B cell (primary cell): ENCODE data around the gene LIPE. TPM values are rescaled to one million over a fixed set of nuclear protein-coding genes. Genes with fewer than 3 reads are reported as not detected.

Experiments used
- ATAC-seq: fragments of 200-7000 bp; cut with Tn5 transposase; one replicate; pipeline ENCODE4 v1.10.0; 2021; ENCODE audit warnings: low read depth, mild to moderate bottlenecking, moderate number of reproducible peaks, moderate library complexity
- CTCF ChIA-PET: fragments of 350-600 bp; sonication (Branson Sonifier 250); formaldehyde crosslinking; loops from one replicate; lab custom pipeline; 2021; ENCODE audit warnings: antibody characterized with exemption, inconsistent platforms; lab: Charles Lee
- POLR2A ChIA-PET: fragments of 350-600 bp; sonication (Branson Sonifier 250); formaldehyde crosslinking; loops from one replicate; lab custom pipeline; 2021; ENCODE audit warnings: antibody characterized with exemption; lab: Charles Lee
- DNase-seq: peaks from one replicate; pipeline ENCODE4 v3.0.0; 2013
- H2AFZ ChIP-seq: 2 replicates; pipeline ENCODE4 v1.6.1; 2012; ENCODE audit warnings: mild to moderate bottlenecking, low read depth, low read length; ENCODE audit not compliant: insufficient read depth, poor library complexity, severe bottlenecking
- H3K27ac ChIP-seq, 2 donors: 1 replicate in 1 of 2; 2 replicates in 1 of 2; pipeline ENCODE4 v1.5.1; 2012 to 2013; ENCODE audit warnings: low read length in 2 of 2, mild to moderate bottlenecking in 2 of 2, moderate library complexity in 1 of 2
- H3K27me3 ChIP-seq, 4 experiments: fragments of 200-600 bp in 1 of 4; sonication (generic) in 1 of 4; replicated peaks in 1 of 4; 1 replicate in 2 of 4; 2 replicates in 2 of 4; pipeline versions ENCODE4 v1.6.1 to v1.7.0; 2013 to 2016; ENCODE audit warnings: low read length in 3 of 4, mild to moderate bottlenecking in 2 of 4, mixed read lengths in 1 of 4, moderate library complexity in 1 of 4; ENCODE audit not compliant: insufficient read depth in 4 of 4, control insufficient read depth in 3 of 4; ENCODE audit errors: control extremely low read depth in 1 of 4
- H3K36me3 ChIP-seq, 2 experiments: replicated peaks in 1 of 2; 1 replicate in 1 of 2; 2 replicates in 1 of 2; pipeline versions ENCODE4 v1.6.1 to v1.7.1; 2013; ENCODE audit warnings: low read length in 1 of 2; ENCODE audit not compliant: insufficient read depth in 2 of 2, control insufficient read depth in 1 of 2; ENCODE audit errors: control extremely low read depth in 1 of 2, extremely low read depth in 1 of 2
- H3K4me1 ChIP-seq, 2 donors: fragments of 200-600 bp in 1 of 2; sonication (generic) in 1 of 2; 1 replicate in 1 of 2; 2 replicates in 1 of 2; pipeline versions ENCODE4 v1.5.1 to v1.6.1; 2013 to 2017; ENCODE audit warnings: low read length in 2 of 2; ENCODE audit not compliant: control insufficient read depth in 2 of 2, insufficient read depth in 2 of 2
- H3K4me2 ChIP-seq: replicated peaks from 2 replicates; pipeline ENCODE3; 2012; ENCODE audit warnings: mild to moderate bottlenecking, low read depth, low read length; ENCODE audit not compliant: poor library complexity, severe bottlenecking
- H3K4me3 ChIP-seq, 5 experiments: fragments of 200-600 bp in 1 of 5; sonication (generic) in 1 of 5; 1 replicate in 3 of 5; 2 replicates in 2 of 5; pipeline versions ENCODE4 v1.5.1 to v1.7.0; 2011 to 2016; ENCODE audit warnings: low read length in 4 of 5, mild to moderate bottlenecking in 4 of 5, low read depth in 2 of 5, control low read depth in 1 of 5, moderate library complexity in 1 of 5; ENCODE audit not compliant: insufficient read depth in 1 of 5; ENCODE audit errors: control extremely low read depth in 1 of 5, extremely low read depth in 1 of 5
- H3K79me2 ChIP-seq: fragments of 200-600 bp; sonication (generic); one replicate; pipeline ENCODE4 v1.6.0; 2016; ENCODE audit warnings: low read length; ENCODE audit not compliant: control insufficient read depth, insufficient read depth
- H3K9ac ChIP-seq: fragments of 200-600 bp; sonication (generic); 2 replicates; pipeline ENCODE4 v1.6.1; 2017; ENCODE audit warnings: mild to moderate bottlenecking, low read length, moderate library complexity
- H3K9me3 ChIP-seq, 3 donors: one replicate each; pipeline versions ENCODE4 v1.6.1 to v1.7.1; 2013; ENCODE audit warnings: low read length in 2 of 3; ENCODE audit not compliant: control insufficient read depth in 2 of 3, insufficient read depth in 1 of 3; ENCODE audit errors: control extremely low read depth in 1 of 3
- H4K20me1 ChIP-seq: 2 replicates; pipeline ENCODE4 v1.6.0; 2012; ENCODE audit warnings: mild to moderate bottlenecking, low read length; ENCODE audit not compliant: insufficient read depth, control insufficient read depth, poor library complexity, severe bottlenecking
- H3K27ac Mint-ChIP-seq: one replicate; pipeline ENCODE4 v1.8.0; 2021; ENCODE audit warnings: mixed read lengths
- H3K27me3 Mint-ChIP-seq: one replicate; pipeline ENCODE4 v1.8.0; 2021; ENCODE audit warnings: mixed read lengths
- H3K4me1 Mint-ChIP-seq: one replicate; pipeline ENCODE4 v1.8.0; 2021; ENCODE audit warnings: mixed read lengths
- H3K4me3 Mint-ChIP-seq: one replicate; pipeline ENCODE4 v1.8.0; 2021; ENCODE audit warnings: mixed read lengths
- H3K9me3 Mint-ChIP-seq: one replicate; pipeline ENCODE4 v1.8.0; 2022; ENCODE audit warnings: mixed read lengths; ENCODE audit not compliant: insufficient read depth
- CTCF ChIP-seq: fragments of 200-600 bp; IDR thresholded peaks from one replicate; pipeline ENCODE4 v1.8.0; 2022; ENCODE audit warnings: antibody characterized with exemption, mild to moderate bottlenecking
- EZH2 ChIP-seq: IDR thresholded peaks from 2 replicates; pipeline ENCODE4 v1.6.1; 2012; ENCODE audit warnings: borderline replicate concordance, low read depth, mild to moderate bottlenecking, moderate library complexity, low read length; ENCODE audit not compliant: insufficient read depth, poor library complexity, severe bottlenecking
- WGBS: methylation state at CpG from one replicate; pipeline ENCODE4 v1.1.5; 2013; ENCODE audit warnings: missing lambda C conversion rate; ENCODE audit not compliant: insufficient coverage; 5-methylcytosine and 5-hydroxymethylcytosine counted together
- intact Hi-C: fragments of 100-400 bp; cut with micrococcal nuclease; formaldehyde crosslinking; loops from one replicate; pipeline ENCODE4 v1.10.0; 2022
- polyA plus RNA-seq: library from polyadenylated mRNA; depleted of rRNA; stranded (reverse); fragments of >200 nt; gene quantifications from 2 replicates; pipeline ENCODE4 v1.2.3, GENCODE V29; 2012
- total RNA-seq, 2 donors: library from RNA; stranded (reverse); fragments of 120-200 nt in 1 of 2; gene quantifications; 1 replicate in 1 of 2; 2 replicates in 1 of 2; pipeline versions ENCODE4 v1.2.3 to v1.2.4, GENCODE V29; 2013 to 2022

LIPE gene
- total and polyA plus RNA-seq, 2 donors (not counting 1 experiment from before 2014, with no cell fraction given), result 46.9 to 49.4 TPM

- peaks cover 49% of the 10 kb centered on the region for H3K4me1 Mint-ChIP-seq
- TF ChIP-seq CTCF, result no peak
- TF ChIP-seq EZH2, result no peak
- Histone ChIP-seq H3K36me3 (peaks cover 0 to 9% of the 10 kb centered on the region in 2 experiments), H3K4me1 (peaks cover 22 to 40% of the 10 kb centered on the region in 2 donors), H3K27ac (peak overlapping the region; percentile 78 to 85), H3K4me2 (peak overlapping the region; percentile 98), H3K9me3 (peaks cover 0 to 5% (median 0%) of the 10 kb centered on the region in 3 donors), H3K79me2 (peaks cover 44% of the 10 kb centered on the region), H3K9ac (peak overlapping the region; percentile 97), H2AFZ (peak overlapping the region; percentile 91), H4K20me1 (peaks cover 46% of the 10 kb centered on the region), H3K4me3 (peak overlapping the region; percentile 75 to 98 (median 85)), H3K27me3 (no peaks in the 10 kb centered on the region)
- ATAC-seq, result peak; percentile 48
- WGBS, result under 1% methylated on average over 38 of the region's 38 CpGs
- H3K27ac Mint-ChIP-seq, result peak overlapping the region; percentile 99
- no peaks in the 10 kb centered on the region for H3K27me3 Mint-ChIP-seq
- H3K9me3 Mint-ChIP-seq, result no peaks in the 10 kb centered on the region
- peak; percentile 88 for DNase-seq
- intact Hi-C loops, result loop anchor here (1.0 to 5.0 kb wide), 8 partner anchors 16 to 296 kb away; partner anchors contain the start of genes MEGF8, PAFAH1B3 and PRR19
- H3K4me3 Mint-ChIP-seq, result peak overlapping the region; percentile 98
- POLR2A ChIA-PET, result interaction anchor here (0.7 to 1.4 kb wide), 9 partner anchors 11 to 347 kb away, joined by 3 to 5 read pairs (median 3); partner anchors contain the start of genes PAFAH1B3, PRR19 and ZNF574
- CTCF ChIA-PET, result interaction anchor here (1.0 to 4.1 kb wide), 14 partner anchors 11 to 294 kb away, joined by 3 to 25 read pairs (median 4); partner anchors contain the start of gene CEACAM1
Measured at GRCh38 chr19:42422901-42423461, 4.2 kb downstream of the LIPE start.
